Activated effector memory CD4-positive, alpha-beta T cell treated with Interleukin-2 at 50 U/mL for 16 hours (primary cell): ENCODE measurements around the gene CDY2A.
"Not testable (repeated sequence)": the region's sequence is repeated elsewhere in the genome, so short reads cannot be mapped to it uniquely, and the experiment has no call there.

Experiments used
- DNase-seq: peaks from one replicate; pipeline ENCODE4 v3.0.0-alpha.2; 2020

Gene CDY2A

DNA sequence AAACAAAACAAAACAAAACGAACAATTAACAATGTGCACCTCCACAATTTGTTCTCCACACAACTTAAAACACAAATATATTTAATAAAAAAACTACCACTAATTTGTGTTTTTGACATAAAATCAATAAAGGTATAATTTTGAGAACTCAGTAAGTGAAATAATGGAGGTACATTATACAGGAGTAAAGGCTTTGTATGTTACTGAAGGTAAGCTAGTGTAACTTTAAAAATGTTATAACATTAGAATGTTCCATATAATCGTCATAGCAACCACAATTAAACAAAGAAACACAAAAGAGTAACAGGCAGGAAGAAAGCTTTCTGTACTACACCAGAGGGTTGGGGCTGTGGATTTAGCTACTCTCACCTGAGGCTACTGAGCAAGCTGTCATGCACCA, at the start of gene CDY2A:
CDY2A (plus strand) TSS at position 301 of the 400 bp plus-strand sequence. CDS start 328 bp downstream, outside the sequence.
- not testable (repeated sequence) for DNase-seq

- DNase-seq = not testable (repeated sequence)
Observed at GRCh38 chrY:17997586-17997985, 28.0 kb upstream of the CDY2A start.

- not testable (repeated sequence) for DNase-seq
Observed at GRCh38 chrY:17998266-17998665, 27.3 kb upstream of the CDY2A start.

DNA sequence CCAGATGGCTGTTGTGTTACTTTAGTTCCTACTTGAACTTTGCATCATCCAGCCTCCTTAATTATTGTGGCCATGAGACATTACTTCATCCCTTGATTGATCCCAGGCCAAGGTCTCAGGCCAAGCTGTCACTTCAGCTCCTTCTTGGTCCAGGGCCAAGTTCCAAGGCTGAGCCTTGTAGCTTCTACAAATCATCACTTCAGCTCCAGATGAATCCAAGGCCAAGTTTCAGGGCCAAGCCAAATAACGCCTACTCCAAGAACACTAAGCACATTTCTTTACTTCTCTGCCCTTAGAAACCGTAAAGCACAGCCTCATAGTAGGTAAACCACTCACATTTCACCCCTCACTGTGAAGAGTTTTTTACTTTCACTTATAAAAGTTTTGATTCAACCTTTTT, 1.7 kb upstream of the CDY2A start:
- DNase-seq = not testable (repeated sequence)

- not testable (repeated sequence) for DNase-seq
Observed at GRCh38 chrY:18028845-18029244, 3.3 kb downstream of the CDY2A start.

GRCh38 chrY:18030178-18030577, 4.6 kb downstream of the CDY2A start:
- DNase-seq = not testable (repeated sequence)

DNA sequence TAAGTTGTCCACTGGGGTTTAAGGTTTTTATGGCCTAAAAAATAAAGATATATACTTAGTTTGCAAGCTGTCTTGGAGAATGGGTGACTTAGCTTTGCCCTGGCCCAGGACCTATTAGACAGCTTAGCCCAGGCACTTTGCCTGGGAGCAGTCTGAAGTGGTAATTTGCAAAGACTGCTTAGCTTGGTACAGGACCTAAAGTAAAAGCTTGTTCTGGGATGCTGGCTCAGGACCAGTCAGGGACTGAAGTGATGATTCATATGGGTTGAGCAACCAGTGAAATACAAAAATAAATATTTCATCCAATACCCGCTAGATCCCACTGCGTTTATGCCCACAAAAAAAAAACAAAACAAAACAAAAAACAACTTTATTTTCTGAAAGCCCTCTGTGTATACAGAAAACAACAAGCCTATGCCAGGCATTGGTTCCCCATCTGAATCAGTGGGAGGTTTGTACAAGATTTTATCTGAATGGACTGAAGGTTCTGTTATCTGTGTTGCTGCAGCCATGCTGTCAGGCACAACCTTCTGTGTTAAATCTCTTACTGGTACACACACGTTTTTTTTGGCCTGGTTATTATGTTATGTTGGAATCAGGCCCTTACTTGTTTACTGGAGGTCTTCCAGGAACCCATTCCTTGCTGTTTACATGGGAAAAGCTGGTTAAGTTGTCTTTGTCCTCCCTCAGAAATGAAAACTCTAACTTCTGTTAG, 8.7 kb downstream of the CDY2A start:
- not testable (repeated sequence) for DNase-seq

DNA sequence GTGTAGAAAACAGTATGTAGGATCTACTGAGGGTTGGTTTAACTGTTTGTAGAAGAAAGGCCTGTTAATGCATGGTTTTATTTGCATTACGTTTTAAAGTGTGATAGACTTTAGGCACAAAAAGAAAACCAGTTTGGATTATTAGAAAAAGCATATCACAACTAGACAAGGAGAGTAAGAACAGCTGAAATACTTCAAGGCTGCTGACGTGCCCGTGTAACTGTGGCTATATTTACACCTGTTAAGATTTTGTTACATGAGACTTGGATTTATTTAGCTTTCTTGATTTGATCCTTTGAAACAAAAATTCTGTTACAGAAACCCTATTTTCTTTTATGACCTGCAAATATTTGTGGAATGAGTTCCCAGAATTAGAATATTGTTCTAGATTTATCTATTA, 9.3 kb downstream of the CDY2A start:
- DNase-seq = not testable (repeated sequence)

DNA sequence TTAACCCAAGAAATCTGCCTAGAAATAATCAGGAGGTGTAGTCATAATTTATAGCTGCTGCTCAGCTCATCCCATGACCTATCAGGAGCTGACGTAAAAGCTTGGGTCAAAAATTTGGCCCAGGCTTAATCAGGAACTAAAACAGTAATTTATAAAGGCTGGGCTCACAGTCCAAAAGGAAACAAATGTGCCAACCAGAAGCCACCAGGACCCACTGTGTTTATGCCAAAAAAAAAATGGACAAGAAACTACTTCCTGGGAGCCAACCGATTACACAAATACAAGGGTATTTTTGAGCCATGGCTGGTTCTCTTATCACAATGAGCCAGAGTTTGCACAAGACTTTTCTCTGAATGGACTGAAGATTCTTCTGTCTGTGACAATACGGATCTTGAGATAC, 19.4 kb downstream of the CDY2A start:
- not testable (repeated sequence) for DNase-seq

DNA sequence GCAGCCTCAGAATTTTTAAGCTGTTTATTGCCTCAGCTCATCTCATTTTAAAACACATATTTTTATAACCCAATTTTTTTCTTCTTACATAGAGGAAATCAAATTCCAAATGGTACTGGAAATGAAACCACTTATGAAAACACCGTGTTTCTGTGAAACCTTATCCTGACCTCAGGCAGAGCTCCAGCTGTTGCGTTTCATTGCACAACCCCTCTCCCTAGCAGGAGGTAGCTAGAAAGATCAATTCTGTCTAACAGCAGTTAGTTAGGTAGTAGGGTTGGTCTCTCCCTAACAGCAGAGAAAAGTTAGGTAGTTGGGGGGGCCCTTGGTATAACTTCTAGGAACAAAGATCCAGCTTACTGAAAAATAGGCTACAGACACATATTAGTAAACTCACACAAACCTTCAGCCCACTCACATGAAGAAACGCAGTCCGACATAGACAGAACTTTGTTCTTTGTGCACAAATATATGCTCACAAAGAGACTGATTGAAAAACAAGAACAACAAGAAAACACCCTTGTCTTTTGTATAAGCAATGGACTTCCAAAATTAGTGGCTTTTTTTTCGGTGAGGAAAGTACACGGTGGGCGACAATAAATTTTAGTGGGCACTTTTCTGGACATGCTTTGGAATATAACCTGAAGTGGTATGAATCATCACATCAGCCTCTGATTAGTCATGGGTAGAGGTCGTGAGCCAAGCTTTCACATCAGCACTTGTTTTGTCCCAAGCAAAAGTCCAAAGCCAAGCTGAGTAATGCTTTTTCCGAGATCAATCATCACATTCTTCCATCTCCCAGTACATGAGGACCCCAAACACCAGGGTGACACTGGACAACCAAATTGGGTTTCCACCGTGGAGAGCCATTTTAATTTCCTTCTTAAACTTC, 22.8 kb downstream of the CDY2A start:
- DNase-seq = not testable (repeated sequence)

DNA sequence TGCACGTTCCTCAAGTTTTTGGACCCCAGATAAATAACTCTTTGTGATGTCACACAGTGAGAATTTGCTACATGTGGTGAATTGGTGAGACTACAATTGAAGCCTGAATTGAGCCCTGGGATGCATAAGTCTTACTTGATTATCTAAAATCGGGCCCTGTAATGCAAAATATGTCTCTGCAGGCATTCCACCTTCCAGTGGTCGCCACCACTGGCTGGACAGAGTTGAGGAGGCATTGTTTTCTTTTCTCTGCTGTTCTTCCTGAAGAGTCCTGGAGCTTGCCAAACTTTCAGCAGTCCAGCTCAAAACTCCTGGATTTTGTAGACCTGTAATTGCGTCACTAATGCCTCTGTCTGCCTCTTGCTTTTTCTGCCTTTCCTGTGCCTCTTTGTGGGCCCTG, 23.5 kb downstream of the CDY2A start:
- DNase-seq = not testable (repeated sequence)

DNA sequence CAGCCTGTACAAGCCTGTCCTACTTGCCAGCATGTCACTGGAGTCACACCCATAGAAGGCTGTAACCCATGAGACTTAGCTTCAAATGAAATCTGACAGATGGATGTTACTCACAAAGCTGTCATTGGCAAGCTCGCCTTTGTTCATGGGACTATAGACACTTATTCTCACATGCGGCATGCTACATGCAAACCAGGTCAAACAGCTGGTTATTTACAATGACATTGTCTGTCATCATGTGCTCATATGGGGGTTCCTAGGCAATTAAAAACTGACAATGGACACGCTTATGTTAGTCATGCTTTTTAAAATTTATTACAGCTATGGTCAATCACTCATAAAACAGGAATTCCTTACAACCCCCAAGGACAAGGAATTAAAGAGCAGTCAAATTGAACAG, 30.9 kb downstream of the CDY2A start:
- DNase-seq = not testable (repeated sequence)

- not testable (repeated sequence) for DNase-seq
Observed at GRCh38 chrY:18073464-18073863, 47.9 kb downstream of the CDY2A start.
